ENCODE results near the gene DUS4L.

The DUS4L gene

DNA sequence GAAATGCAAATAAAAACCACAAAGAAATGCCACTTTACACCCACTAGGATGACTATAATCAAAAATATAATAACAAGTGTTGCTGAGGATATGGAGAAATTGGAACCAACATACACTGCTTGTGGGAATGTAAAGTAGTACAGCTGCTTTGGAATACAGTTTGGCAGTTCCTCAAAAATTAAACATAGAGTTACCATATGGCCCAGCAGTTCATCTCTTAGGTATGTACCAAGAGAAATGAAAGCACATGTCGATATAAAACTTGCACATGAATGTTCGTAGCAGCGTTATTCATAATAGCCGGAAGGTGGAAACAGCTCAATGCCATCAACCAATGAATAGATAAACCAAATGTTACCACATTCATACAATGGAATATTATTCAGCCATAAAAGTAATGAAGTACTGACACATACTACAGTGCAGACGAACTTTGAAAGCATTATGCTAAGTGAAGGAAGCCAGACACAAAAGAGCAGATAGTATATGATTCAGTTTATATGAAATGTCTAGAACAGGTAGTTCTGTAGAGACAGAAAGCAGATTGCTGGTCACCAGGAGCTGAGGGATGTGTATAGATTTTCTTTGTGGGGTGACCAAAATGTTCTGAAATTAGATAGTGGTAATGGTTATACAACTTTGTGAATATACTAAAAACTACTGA is 28.7 kb downstream of the DUS4L start:
- Mint-ChIP-seq H3K27me3 (ENCODE audit: low read depth, poor library complexity) (no peaks in the 10 kb centered on the region), H3K9me3 (peaks cover 7% of the 10 kb centered on the region), H3K4me1 (peaks cover 11% of the 10 kb centered on the region), H3K4me3 (no peak overlapping the region), H3K27ac (no peak overlapping the region), H3K36me3 (ENCODE audit: low read depth) (peaks cover 33% of the 10 kb centered on the region)
- TF ChIP-seq, protein P1, sequence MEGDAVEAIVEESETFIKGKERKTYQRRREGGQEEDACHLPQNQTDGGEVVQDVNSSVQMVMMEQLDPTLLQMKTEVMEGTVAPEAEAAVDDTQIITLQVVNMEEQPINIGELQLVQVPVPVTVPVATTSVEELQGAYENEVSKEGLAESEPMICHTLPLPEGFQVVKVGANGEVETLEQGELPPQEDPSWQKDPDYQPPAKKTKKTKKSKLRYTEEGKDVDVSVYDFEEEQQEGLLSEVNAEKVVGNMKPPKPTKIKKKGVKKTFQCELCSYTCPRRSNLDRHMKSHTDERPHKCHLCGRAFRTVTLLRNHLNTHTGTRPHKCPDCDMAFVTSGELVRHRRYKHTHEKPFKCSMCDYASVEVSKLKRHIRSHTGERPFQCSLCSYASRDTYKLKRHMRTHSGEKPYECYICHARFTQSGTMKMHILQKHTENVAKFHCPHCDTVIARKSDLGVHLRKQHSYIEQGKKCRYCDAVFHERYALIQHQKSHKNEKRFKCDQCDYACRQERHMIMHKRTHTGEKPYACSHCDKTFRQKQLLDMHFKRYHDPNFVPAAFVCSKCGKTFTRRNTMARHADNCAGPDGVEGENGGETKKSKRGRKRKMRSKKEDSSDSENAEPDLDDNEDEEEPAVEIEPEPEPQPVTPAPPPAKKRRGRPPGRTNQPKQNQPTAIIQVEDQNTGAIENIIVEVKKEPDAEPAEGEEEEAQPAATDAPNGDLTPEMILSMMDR (IDR thresholded peaks at IDR 0.05), result no peak
- DNase-seq, result no peak

DNA sequence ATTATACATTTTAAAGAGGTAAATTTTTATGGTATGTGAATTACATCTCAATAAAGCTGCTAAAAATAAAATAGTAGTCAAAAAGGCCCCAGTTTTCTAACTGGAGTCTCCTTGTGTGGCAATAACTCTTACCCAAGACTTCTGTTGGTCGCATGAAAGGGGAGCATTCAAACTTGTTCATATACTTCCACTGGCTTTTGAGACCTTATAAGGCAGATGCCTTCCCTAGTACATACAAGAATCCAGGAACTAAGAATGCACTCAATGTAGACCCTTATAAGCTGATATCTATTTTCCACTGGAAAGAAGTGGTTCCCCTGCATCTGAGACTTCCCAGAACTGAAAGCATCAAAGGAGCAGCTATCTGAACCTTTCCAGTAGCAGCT is 29.2 kb downstream of the DUS4L start:
- Mint-ChIP-seq H3K4me3 (no peak overlapping the region), H3K4me1 (peaks cover 16% of the 10 kb centered on the region), H3K36me3 (ENCODE audit: low read depth) (peaks cover 31% of the 10 kb centered on the region), H3K9me3 (peaks cover 7% of the 10 kb centered on the region), H3K27me3 (ENCODE audit: low read depth, poor library complexity) (no peaks in the 10 kb centered on the region), H3K27ac (no peak overlapping the region)
- no peak for DNase-seq
- TF ChIP-seq, protein P1 (IDR thresholded peaks at IDR 0.05), result no peak

DNA sequence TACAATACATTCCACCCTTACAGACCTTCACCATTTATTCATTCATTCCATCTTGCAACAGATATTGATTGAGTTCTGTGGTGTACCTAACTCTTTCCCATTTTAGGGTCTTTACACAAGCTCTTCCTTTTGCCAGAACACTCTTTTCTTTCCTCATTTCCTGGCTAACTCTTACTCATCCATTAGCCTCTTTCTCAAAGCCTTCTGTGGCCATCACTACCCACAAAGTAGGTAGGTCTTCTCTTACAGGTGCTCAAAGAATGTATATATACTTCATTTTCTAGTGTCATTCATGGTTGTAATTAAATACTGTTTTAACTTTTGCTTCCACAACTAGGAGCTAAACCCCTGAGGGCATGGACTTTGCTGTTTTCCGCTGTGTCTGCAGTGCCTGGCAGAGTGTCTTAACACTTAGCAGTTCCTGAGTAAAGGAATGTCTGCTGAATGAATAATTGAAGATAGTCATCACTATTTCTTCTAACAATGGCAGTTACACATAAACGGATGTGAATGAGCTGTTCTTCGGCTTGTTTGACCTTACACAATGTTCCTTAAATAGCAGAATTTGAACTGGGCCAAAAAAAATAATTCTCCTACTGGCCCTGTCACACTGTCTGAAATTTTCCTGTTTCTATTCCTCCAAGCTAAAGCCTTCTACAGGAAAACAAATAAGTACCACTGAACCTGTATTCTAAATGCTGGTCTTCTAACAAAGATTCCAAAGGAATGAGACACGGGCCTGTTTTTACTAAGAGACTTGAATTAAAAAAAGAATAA is 31.4 kb downstream of the DUS4L start:
- Mint-ChIP-seq H3K4me1 (peaks cover 22% of the 10 kb centered on the region), H3K9me3 (no peaks in the 10 kb centered on the region), H3K4me3 (no peak overlapping the region), H3K36me3 (ENCODE audit: low read depth) (peaks cover 16% of the 10 kb centered on the region), H3K27ac (no peak overlapping the region), H3K27me3 (ENCODE audit: low read depth, poor library complexity) (no peaks in the 10 kb centered on the region)
- DNase-seq, result no peak
- TF ChIP-seq, protein P1 (IDR thresholded peaks at IDR 0.05), result no peak

DNA sequence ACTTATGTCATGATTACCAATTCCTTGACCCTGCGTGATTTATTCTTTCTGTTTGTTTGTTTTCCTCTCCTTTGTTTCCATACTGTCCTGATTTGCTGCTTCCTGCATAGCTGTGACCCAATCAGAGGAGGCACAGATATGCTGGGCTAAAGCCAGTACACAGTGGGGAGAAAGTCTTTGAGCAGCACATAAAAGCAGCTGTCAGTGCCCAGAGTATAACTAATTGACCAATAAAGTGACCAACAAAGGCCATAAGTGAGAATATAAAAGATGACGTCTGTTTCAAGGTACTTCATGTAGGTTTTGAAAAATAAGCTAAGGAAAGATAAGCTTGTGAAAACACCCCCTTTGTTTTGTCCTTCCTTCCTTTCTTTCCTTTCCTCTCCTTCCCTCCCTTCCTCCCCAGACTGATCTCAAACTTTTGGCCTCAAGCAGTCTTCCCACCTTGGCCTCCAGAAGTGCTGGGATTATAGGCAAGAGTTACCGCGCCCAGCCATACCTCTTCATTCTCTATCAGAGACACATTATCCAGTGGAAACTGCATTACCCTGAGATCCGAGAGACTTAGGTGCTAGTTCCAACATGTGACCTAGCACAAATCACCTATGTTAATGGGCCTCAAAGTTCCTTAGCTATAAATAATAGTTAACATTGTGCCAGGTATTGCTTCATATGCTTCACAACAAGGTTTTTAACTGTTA is 33.3 kb downstream of the DUS4L start:
- peaks cover 22% of the 10 kb centered on the region for H3K4me1 Mint-ChIP-seq
- H3K27me3 Mint-ChIP-seq (ENCODE audit: low read depth, poor library complexity), result no peaks in the 10 kb centered on the region
- TF ChIP-seq, protein P1 (IDR thresholded peaks at IDR 0.05), result no peak
- H3K36me3 Mint-ChIP-seq (ENCODE audit: low read depth), result peaks cover 12% of the 10 kb centered on the region
- H3K4me3 Mint-ChIP-seq, result no peak overlapping the region
- no peak for DNase-seq
- H3K27ac Mint-ChIP-seq, result peak overlapping the region; percentile 90
- H3K9me3 Mint-ChIP-seq, result no peaks in the 10 kb centered on the region

DNA sequence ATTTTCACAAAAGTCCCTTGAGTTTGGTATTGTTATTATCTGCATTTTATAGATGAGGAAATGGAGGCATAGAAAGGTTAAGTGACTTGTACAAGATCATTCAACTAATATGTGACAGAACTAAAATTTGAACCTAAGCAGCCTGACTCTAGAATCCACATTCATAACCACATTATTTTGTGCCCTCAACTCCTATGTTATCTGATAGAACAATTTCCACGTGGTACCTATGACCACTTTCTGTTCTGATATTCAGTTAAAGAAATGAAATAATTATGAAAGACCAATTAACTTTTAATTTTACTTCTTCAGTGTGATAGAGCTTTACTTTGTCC is 33.8 kb downstream of the DUS4L start:
- H3K27me3 Mint-ChIP-seq (ENCODE audit: low read depth, poor library complexity), result no peaks in the 10 kb centered on the region

More for the DNA sequence above, 33.8 kb downstream of the DUS4L start:
- TF ChIP-seq, protein P1 (IDR thresholded peaks at IDR 0.05), result no peak
- no peak overlapping the region for H3K27ac Mint-ChIP-seq
- H3K4me3 Mint-ChIP-seq, result no peak overlapping the region
- H3K4me1 Mint-ChIP-seq, result peaks cover 22% of the 10 kb centered on the region
- peaks cover 12% of the 10 kb centered on the region for H3K36me3 Mint-ChIP-seq (ENCODE audit: low read depth)
- DNase-seq, result no peak
- no peaks in the 10 kb centered on the region for H3K9me3 Mint-ChIP-seq
